HG02943 (cell line): ENCODE data around the gene FHIP2A.
A peak's percentile ranks its signal among the peaks of the same experiment; 100 is the strongest.
"Not testable (repeated sequence)": the region's sequence is repeated elsewhere in the genome, so short reads cannot be mapped to it uniquely, and the experiment has no call there.

Experiments
- ATAC-seq: cut with Tn5 transposase; IDR thresholded peaks from one replicate; pipeline ENCODE4 v1.9.1; 2021; ENCODE audit warnings: mild to moderate bottlenecking, low read depth, moderate library complexity; ENCODE audit not compliant: unreplicated experiment

Gene FHIP2A

GRCh38 chr10:114811862-114812261 lies 9.7 kb upstream of the FHIP2A start:
- no peak for ATAC-seq

GRCh38 chr10:114815791-114816190 lies 5.8 kb upstream of the FHIP2A start:
- no peak for ATAC-seq

DNA sequence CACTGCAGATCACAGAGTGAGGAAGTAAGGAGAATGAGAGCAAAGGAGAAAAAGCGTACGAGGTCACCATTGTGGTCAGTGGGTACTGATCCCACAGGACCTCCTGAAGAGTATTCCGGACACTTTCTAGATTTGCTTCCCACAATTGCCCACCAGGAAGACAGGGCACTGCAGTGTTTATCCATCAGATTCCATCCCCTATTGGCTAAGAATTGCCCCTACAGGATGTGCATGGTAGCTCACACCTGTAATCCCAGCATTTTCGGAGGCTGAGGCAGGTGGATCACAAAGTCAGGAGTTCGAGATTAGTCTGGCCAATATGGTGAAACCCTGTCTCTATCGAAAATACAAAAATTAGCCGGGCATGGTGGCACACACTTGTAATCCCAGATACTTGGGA lies 5.3 kb upstream of the FHIP2A start:
- ATAC-seq, result no peak

DNA sequence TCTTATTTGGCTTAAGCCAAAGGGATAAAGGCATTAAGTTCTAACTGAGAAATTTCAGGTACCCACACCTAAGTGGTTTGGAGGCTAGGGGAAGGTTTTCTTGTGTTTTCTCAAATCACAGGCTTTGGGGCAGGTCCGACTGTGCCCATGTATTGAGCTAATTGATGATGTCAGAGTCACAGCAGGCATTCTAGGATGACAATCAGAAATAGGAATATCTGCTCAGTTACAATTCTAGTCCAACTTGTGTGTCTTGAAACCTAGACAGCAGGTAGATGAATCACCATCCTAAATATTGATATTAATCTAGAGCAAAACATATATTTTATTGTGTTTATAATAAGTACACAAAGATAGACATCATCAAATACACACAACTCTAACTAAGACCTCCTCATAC lies 2.3 kb upstream of the FHIP2A start:
- no peak for ATAC-seq

GRCh38 chr10:114821915-114822443 lies 399 bp downstream of the FHIP2A start:
- peak; percentile 42 for ATAC-seq

- ATAC-seq, result peak; percentile 39
These were observed 980 bp downstream of the FHIP2A start for GRCh38 chr10:114822444-114823076.

- no peak for ATAC-seq
These were observed 1.5 kb downstream of the FHIP2A start for GRCh38 chr10:114823077-114823463.

GRCh38 chr10:114824391-114824790 lies 2.8 kb downstream of the FHIP2A start:
- ATAC-seq, result no peak

- ATAC-seq, result peak; percentile 42
These were observed 4.1 kb downstream of the FHIP2A start for GRCh38 chr10:114825513-114826253.

DNA sequence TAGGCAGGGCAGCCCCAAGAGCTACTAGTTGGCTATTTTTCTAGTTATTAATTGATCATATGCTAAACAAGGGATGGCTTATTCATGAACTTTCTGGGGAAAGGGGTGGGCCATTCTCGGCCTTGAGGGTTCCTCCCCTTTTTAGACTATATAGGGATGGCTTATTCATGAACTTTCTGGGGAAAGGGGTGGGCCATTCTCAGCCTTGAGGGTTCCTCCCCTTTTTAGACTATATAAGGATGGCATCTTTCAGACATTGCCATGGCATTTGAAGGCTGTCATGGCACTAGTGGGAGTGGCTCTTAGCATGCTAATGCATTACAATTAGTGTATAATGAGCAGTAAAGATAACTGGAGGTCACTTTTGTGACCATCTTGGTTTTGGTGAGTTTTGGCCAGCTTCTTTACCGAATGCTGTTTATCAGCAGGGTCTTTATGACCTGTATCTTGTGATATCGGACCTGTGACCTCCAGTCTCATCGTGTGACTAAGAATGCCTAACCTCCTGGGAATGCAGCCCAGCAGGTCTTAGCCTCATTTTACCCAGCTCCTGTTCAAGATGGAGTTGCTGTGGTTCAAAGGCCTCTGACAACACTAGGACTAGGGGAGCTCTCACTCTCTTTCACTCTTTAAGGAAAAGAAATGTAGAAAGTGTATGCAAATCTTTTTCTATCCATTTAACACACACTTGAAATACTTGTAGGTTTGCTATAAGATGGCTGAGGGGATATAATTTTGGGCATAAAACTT lies 7.8 kb downstream of the FHIP2A start:
- ATAC-seq, result no peak

DNA sequence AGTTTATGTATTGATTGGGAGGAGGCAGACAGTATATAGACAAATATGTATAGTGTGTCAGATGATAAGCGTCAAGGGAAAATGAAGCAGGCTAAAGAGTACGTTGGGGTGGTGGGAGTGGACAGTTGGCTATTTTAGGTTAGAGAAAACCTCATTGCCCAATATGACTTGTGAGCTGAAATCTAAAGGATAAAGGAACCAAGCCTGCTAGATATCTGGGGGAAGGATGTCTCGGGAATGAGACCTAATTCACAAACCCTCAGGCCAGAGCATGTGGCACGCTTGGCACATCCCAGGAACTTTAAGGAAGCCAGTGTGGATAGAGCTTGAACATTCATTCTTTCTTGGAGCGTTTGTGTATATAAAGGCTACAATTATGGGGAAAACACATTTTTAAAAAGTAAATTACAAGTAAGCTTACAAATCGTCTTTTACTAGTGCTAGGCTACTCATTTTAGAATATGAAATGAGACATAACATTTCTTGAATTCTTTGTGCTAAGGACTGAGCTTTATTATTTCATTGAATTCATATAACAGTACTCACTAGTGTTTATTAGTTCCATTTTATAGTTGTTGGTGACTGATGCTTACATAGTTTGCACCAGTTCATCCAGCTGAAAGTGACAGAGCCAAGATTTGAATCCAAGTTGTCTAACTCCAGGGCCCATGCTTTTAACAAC lies 9.7 kb downstream of the FHIP2A start:
- no peak for ATAC-seq

DNA sequence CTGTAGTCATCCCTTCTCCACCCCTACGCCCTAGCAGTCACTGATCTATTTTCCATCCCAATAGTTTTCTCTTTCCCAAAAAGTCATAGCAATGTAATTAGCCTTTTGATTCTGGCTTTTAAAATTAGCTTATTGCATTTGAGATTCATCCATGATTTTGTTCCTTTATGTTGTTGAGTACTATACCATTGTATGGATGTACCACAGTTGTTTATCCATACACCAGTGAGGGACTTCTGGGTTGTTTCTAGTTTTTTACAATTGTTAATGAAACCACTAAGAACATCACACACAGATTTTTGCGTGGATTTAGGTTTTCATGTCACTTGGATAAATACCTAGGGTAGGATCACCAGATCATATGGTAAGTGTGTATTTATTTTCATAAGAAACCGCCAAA lies 16.1 kb downstream of the FHIP2A start:
- no peak for ATAC-seq

DNA sequence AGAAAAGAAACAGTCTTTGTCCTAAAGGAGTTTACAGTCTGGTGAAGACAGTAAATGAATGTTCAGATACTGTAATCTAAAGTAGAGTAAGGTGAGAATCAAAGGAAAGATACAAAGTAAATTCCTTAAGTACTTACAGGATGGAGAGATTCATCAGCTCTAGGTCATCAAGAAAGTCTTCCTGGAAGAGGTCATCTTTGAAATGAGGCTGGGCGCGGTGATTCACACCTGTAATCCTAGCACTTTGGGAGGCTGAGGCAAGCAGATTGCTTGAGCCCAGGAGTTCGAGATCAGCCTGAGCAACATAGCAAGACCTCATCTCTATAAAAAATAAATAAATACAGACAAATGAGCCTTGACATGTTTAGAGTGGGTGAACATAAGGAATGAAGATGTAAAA lies 18.3 kb downstream of the FHIP2A start:
- no peak for ATAC-seq

DNA sequence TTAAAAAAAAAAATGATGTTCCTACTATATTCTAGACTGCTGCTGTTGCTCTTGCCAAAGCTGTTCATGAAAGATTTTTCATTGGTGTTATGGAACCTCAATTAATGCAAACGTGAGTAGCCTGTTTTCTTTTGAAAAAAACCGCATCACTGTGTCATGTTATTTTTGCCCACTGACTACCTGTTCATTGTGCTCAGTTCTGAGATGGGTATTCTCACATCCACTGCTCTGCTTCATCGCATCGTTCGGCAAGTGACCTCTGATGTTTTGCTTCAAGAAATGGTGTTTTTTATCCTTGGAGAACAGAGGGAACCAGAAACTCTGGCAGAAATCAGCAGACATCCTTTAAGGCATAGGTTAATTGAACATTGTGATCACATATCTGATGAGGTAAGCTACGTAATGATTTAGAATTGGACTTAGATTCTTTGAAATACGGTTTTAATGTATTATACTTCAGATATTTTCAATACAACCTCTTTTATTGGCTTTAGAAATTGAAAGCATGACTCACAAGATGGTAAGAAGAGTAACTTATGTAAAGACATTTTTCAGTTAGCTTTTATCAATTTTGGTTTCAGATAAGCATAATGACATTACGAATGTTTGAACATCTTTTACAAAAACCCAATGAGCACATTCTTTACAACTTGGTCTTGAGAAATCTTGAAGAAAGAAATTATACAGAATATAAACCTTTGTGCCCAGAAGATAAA lies 24.6 kb downstream of the FHIP2A start:
- ATAC-seq, result no peak

- ATAC-seq, result not testable (repeated sequence)
These were observed 25.9 kb downstream of the FHIP2A start for GRCh38 chr10:114847517-114847916.

DNA sequence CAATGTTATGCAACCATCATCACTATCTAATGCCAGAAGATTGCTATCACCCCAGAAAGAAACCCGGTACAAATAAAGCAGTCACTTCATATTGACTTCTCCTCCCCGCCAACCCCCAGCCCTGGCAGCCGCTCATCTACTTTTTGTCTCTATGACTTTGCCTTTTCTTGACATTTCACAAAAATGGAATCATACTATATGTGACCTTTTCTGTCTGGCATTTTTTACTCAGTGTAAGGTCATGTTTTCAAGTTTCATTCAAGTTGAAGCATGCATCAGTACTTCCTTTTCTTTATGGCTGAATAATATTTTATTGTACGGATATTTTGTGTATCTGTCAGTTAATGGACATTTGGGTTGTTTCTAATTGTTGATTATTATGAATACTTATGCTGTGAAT lies 28.1 kb downstream of the FHIP2A start:
- no peak for ATAC-seq

- no peak for ATAC-seq
These were observed 28.5 kb downstream of the FHIP2A start for GRCh38 chr10:114850126-114850525.

DNA sequence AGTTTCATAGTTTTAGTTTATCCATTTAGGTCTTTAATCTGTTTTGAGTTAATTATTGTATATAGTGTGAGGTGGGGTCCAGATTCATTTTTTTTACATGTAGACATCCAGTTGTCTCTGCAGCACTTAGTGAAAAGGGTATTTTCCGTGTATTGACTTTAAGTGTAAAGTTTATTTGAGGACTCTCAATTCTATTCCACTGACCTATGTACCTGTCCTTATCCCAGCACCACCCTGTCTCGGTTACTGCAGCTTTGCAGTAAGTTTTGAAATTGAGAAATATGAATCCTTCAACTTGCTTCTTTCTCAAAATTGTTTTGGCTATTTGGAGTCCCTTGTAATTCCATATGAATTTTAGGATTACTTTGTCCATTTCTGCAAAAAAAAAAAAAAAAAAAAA lies 29.8 kb downstream of the FHIP2A start:
- no peak for ATAC-seq

DNA sequence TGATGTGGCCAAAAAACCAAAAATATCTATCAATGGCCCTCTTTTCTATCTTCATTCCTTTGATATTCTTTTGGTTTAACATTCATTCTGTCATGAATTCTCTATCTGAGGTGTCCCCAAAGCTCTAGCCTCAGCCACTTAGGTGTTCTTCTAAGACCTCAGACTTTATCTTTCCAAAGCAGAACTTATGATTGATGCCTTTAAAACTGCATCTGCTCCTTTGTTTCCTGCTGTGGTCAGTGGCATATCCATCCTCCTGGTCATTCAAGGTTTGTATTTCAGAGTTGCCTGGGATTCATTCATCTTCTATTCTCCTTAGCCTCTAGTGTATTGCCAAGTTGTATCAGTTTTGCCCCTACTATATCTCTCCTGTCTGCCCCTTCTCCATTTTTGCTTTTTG lies 30.6 kb downstream of the FHIP2A start:
- no peak for ATAC-seq

GRCh38 chr10:114854906-114855305 lies 33.3 kb downstream of the FHIP2A start:
- ATAC-seq, result no peak
